Smooth muscle cell (in vitro differentiated cells): ENCODE results near the gene C10orf88. TPM values are rescaled to one million over a fixed set of nuclear protein-coding genes. Genes with fewer than 3 reads are reported as not detected.
"Not testable (repeated sequence)": the region's sequence is repeated elsewhere in the genome, so short reads cannot be mapped to it uniquely, and the experiment has no call there.

Experiments used
- DNase-seq: peaks from one replicate; lab custom pipeline; 2025; ENCODE audit not compliant: unreplicated experiment; lab: John Stamatoyannopoulos, UW
- H2AFZ ChIP-seq: fragments of 200-600 bp; sonication (generic); 2 replicates; pipeline ENCODE4 v1.6.0; 2016; ENCODE audit warnings: antibody characterized with exemption, low read depth, mild to moderate bottlenecking
- H3F3A ChIP-seq: fragments of 200-600 bp; sonication (generic); 2 replicates; pipeline ENCODE4 v1.6.0; 2017; ENCODE audit warnings: antibody characterized with exemption, low read depth
- H3K27ac ChIP-seq: fragments of 200-600 bp; sonication (generic); 2 replicates; pipeline ENCODE4 v1.5.1; 2016; ENCODE audit warnings: low read depth, mild to moderate bottlenecking
- H3K27me3 ChIP-seq: fragments of 200-600 bp; sonication (generic); 2 replicates; pipeline ENCODE4 v1.6.1; 2016; ENCODE audit warnings: low read depth, mild to moderate bottlenecking
- H3K36me3 ChIP-seq: fragments of 200-600 bp; sonication (generic); 2 replicates; pipeline ENCODE4 v1.5.1; 2016; ENCODE audit warnings: low read depth
- H3K4me1 ChIP-seq: fragments of 200-600 bp; sonication (generic); 2 replicates; pipeline ENCODE4 v1.5.1; 2016; ENCODE audit warnings: low read depth
- H3K4me2 ChIP-seq: fragments of 200-600 bp; sonication (generic); 2 replicates; pipeline ENCODE4 v1.6.0; 2016; ENCODE audit warnings: mild to moderate bottlenecking
- H3K4me3 ChIP-seq: fragments of 200-600 bp; sonication (generic); 2 replicates; pipeline ENCODE4 v1.5.1; 2016; ENCODE audit warnings: mild to moderate bottlenecking
- H3K79me2 ChIP-seq: fragments of 200-600 bp; sonication (generic); 2 replicates; pipeline ENCODE4 v1.6.0; 2016; ENCODE audit warnings: low read depth, mild to moderate bottlenecking
- H3K9ac ChIP-seq: fragments of 200-600 bp; sonication (generic); 2 replicates; pipeline ENCODE4 v1.6.0; 2016; ENCODE audit warnings: low read depth
- H3K9me3 ChIP-seq: fragments of 200-600 bp; sonication (generic); replicated peaks from 2 replicates; pipeline ENCODE4 v1.5.1; 2016; ENCODE audit warnings: low read depth
- H4K20me1 ChIP-seq: fragments of 200-600 bp; sonication (generic); 2 replicates; pipeline ENCODE4 v1.6.0; 2016; ENCODE audit warnings: low read depth
- CTCF ChIP-seq: fragments of 200-600 bp; sonication (generic); IDR thresholded peaks from 2 replicates; pipeline ENCODE4 v1.5.1; 2017; ENCODE audit warnings: borderline replicate concordance, mild to moderate bottlenecking, antibody characterized with exemption; ENCODE audit not compliant: insufficient read depth, poor library complexity, severe bottlenecking
- WGBS: methylation state at CpG from one replicate; pipeline ENCODE4 v1.1.7; 2016; ENCODE audit warnings: low lambda C conversion rate; 5-methylcytosine and 5-hydroxymethylcytosine counted together
- polyA plus RNA-seq: library from polyadenylated mRNA; unstranded; fragments of >200 nt; fragmentation: Nextera tagmentation; extraction: Ambion mirVana; gene quantifications from 2 replicates; pipeline ENCODE4 v1.2.1, GENCODE V29; 2016
- total RNA-seq: library from RNA; depleted of rRNA; stranded (reverse); fragments of >200 nt; gene quantifications from 2 replicates; pipeline ENCODE4 v1.2.3, GENCODE V29; 2014

C10orf88 gene
- total and polyA plus RNA-seq, 2 experiments from 2014 or later, result 12.0 to 15.3 TPM

- Histone ChIP-seq H3K4me3 (no peak overlapping the region), H3K27me3 (no peaks in the 10 kb centered on the region), H3K79me2 (no peaks in the 10 kb centered on the region), H2AFZ (no peak overlapping the region), H3K9ac (no peak overlapping the region), H3F3A (no peaks in the 10 kb centered on the region), H3K4me1 (no peaks in the 10 kb centered on the region), H3K36me3 (no peaks in the 10 kb centered on the region), H3K4me2 (no peak overlapping the region), H3K27ac (no peak overlapping the region), H4K20me1 (no peaks in the 10 kb centered on the region), H3K9me3 (no peaks in the 10 kb centered on the region)
- TF ChIP-seq CTCF, result no peak
- DNase-seq, result peak; percentile 3
- 30% methylated on average over 5 of the region's 5 CpGs for WGBS
These were observed 42.0 kb downstream of the C10orf88 start for GRCh38 chr10:122911889-122912484.

GRCh38 chr10:122910310-122910709 lies 43.7 kb downstream of the C10orf88 start, which contains the start of gene FAM24A:
Gene FAM24A, plus strand, starts transcription at chr10:122910610. Its CDS starts 1,025 bp downstream, at chr10:122911635.
- no peaks in the 10 kb centered on the region for H4K20me1 ChIP-seq
- no peaks in the 10 kb centered on the region for H3K27me3 ChIP-seq
- H3K4me1 ChIP-seq, result no peaks in the 10 kb centered on the region
- H3K79me2 ChIP-seq, result no peaks in the 10 kb centered on the region
- H3K9me3 ChIP-seq, result no peaks in the 10 kb centered on the region
- H3K36me3 ChIP-seq, result no peaks in the 10 kb centered on the region
- H3K27ac ChIP-seq, result no peak within 1 kb of the TSS
- no peak within 1 kb of the TSS for H2AFZ ChIP-seq
- H3K4me2 ChIP-seq, result no peak within 1 kb of the TSS
- no peak for DNase-seq
- no peak within 1 kb of the TSS for H3K9ac ChIP-seq
- H3F3A ChIP-seq, result no peaks in the 10 kb centered on the region
- no peak within 1 kb of the TSS for H3K4me3 ChIP-seq
- WGBS, result 74% methylated on average over 1 of the region's 1 CpG
- no peak for TF ChIP-seq CTCF

- 85% methylated on average over 4 of the region's 4 CpGs for WGBS
- not testable (repeated sequence) for H2AFZ ChIP-seq, DNase-seq, H3K79me2 ChIP-seq, H3K4me2 ChIP-seq, H3K27ac ChIP-seq, H3K4me3 ChIP-seq, H3F3A ChIP-seq, H3K9me3 ChIP-seq, H3K9ac ChIP-seq, H3K27me3 ChIP-seq, H3K36me3 ChIP-seq, H4K20me1 ChIP-seq, H3K4me1 ChIP-seq
These were observed 50.2 kb downstream of the C10orf88 start for GRCh38 chr10:122903861-122904260.

- no peak overlapping the region for H3K4me3 ChIP-seq
- no peaks in the 10 kb centered on the region for H3K4me1 ChIP-seq
- H4K20me1 ChIP-seq, result no peaks in the 10 kb centered on the region
- H3F3A ChIP-seq, result no peaks in the 10 kb centered on the region
- H3K4me2 ChIP-seq, result no peak overlapping the region
- no peak for TF ChIP-seq CTCF
- no peaks in the 10 kb centered on the region for H3K27me3 ChIP-seq
- no peak overlapping the region for H3K9ac ChIP-seq
- DNase-seq, result no peak
- no peaks in the 10 kb centered on the region for H3K79me2 ChIP-seq
- H2AFZ ChIP-seq, result no peak overlapping the region
- no peaks in the 10 kb centered on the region for H3K9me3 ChIP-seq
- no peak overlapping the region for H3K27ac ChIP-seq
- 89% methylated on average over 5 of the region's 5 CpGs for WGBS
- no peaks in the 10 kb centered on the region for H3K36me3 ChIP-seq
These were observed 59.6 kb downstream of the C10orf88 start for GRCh38 chr10:122894261-122894944.
